Right atrium auricular region (tissue), 2 donors: ENCODE results near the gene NHSL1. TPM values are rescaled to one million over a fixed set of nuclear protein-coding genes. Genes with fewer than 3 reads are reported as not detected.

ENCODE experiments used
- DNase-seq: peaks from one replicate; pipeline ENCODE4 v3.0.0-alpha.2; 2019; ENCODE audit warnings: low spot score
- H3K27ac ChIP-seq, 2 donors: fragments of 200-600 bp; sonication (generic); 1 replicate in 1 of 2; 2 replicates in 1 of 2; pipeline ENCODE4 v1.5.1; 2016 to 2019
- H3K27me3 ChIP-seq, 2 donors: fragments of 200-600 bp; sonication (generic); one replicate each; pipeline versions ENCODE4 v1.5.1 to v1.6.0; 2017 to 2019
- H3K36me3 ChIP-seq: fragments of 200-600 bp; sonication (generic); one replicate; pipeline ENCODE4 v1.5.1; 2016
- H3K4me1 ChIP-seq, 2 donors: fragments of 200-600 bp; sonication (generic); one replicate each; pipeline versions ENCODE4 v1.5.1 to v1.6.0; 2017 to 2019
- H3K4me3 ChIP-seq, 2 donors: fragments of 200-600 bp; sonication (generic); 1 replicate in 1 of 2; 2 replicates in 1 of 2; pipeline ENCODE4 v1.5.1; 2017 to 2019; ENCODE audit warnings: mild to moderate bottlenecking in 1 of 2, moderate library complexity in 1 of 2
- H3K9me3 ChIP-seq, 2 donors: fragments of 200-600 bp; sonication (generic); one replicate each; pipeline ENCODE4 v1.5.1; 2019
- total RNA-seq, 2 donors: library from RNA; depleted of rRNA; stranded (reverse); fragments of >200 nt; gene quantifications; one replicate each; pipeline ENCODE4 v1.1.0, GENCODE V29; 2016
- TF ChIP-seq, protein P1 (sequence below), 2 donors: fragments of 200-600 bp; sonication (generic); IDR thresholded peaks; one replicate each; pipeline ENCODE4 v1.5.1; 2019; ENCODE audit warnings: antibody characterized with exemption in 2 of 2

The NHSL1 gene
- total RNA-seq, 2 donors from 2014 or later, result 34.3 to 41.6 TPM

DNA sequence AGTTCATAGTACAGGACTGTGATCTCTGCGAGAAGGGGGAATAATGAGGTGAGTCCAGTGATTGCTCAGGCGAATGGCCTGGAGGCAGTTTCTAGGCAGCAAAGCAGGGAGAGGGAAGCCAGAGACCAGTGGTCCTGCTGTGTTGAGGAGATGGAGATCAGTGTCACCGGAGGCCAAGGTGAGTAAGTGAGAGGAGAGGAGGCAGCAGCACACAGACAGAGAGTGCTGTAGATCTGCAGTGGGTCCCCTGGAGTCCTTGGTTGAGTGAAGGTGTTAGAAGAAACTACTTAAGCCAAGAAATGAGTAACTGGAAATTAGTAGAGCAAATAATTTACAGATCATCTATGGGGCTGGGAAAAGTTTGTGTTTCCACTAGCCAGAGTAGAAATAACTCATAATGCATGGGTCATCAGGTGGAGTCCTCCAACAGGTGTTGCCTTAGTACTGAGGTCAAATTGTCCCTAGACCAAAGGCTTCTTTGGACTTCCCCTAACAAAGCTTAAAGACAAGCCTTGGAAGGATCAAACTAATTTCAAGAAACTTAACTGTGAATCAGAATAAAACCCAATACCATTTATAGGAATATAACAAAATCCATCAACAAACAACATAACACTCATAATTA is 81.7 kb downstream of the NHSL1 start:
- no peak overlapping the region for H3K4me3 ChIP-seq
- H3K27ac ChIP-seq, result no peak overlapping the region
- peaks cover 12% of the 10 kb centered on the region for H3K36me3 ChIP-seq
- H3K27me3 ChIP-seq, result no peaks in the 10 kb centered on the region
- no peaks in the 10 kb centered on the region for H3K9me3 ChIP-seq
- H3K4me1 ChIP-seq, result no peaks in the 10 kb centered on the region
- no peak for DNase-seq
- TF ChIP-seq, protein P1, sequence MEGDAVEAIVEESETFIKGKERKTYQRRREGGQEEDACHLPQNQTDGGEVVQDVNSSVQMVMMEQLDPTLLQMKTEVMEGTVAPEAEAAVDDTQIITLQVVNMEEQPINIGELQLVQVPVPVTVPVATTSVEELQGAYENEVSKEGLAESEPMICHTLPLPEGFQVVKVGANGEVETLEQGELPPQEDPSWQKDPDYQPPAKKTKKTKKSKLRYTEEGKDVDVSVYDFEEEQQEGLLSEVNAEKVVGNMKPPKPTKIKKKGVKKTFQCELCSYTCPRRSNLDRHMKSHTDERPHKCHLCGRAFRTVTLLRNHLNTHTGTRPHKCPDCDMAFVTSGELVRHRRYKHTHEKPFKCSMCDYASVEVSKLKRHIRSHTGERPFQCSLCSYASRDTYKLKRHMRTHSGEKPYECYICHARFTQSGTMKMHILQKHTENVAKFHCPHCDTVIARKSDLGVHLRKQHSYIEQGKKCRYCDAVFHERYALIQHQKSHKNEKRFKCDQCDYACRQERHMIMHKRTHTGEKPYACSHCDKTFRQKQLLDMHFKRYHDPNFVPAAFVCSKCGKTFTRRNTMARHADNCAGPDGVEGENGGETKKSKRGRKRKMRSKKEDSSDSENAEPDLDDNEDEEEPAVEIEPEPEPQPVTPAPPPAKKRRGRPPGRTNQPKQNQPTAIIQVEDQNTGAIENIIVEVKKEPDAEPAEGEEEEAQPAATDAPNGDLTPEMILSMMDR (IDR thresholded peaks at IDR 0.05), result no peak

DNA sequence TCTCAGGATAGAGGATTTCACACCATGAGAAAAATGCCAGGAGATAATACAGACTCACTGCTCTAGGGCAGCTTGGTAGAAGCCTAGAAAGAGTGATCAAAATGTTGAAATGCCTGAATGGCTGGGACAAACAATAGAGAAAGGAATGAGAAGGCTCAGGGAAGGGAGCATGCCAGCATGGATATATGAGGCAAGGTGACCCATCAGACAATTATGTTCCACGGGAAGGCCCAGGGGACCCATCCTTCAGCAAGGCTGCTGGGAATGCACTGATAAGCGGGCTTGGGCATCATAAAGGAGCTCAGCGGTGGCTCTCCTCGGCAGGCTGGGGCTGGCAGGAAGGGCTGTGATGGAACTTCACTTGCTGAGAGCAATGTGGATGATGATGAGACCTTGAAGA is 83.1 kb downstream of the NHSL1 start:
- Histone ChIP-seq H3K27me3 (no peaks in the 10 kb centered on the region), H3K4me1 (no peaks in the 10 kb centered on the region), H3K36me3 (peaks cover 25% of the 10 kb centered on the region), H3K4me3 (no peak overlapping the region), H3K27ac (no peak overlapping the region), H3K9me3 (no peaks in the 10 kb centered on the region)
- TF ChIP-seq, protein P1 (IDR thresholded peaks at IDR 0.05), result no peak
- no peak for DNase-seq

GRCh38 chr6:138415125-138415524 is 84.2 kb downstream of the NHSL1 start:
- Histone ChIP-seq H3K27ac (no peak overlapping the region), H3K4me3 (no peak overlapping the region), H3K4me1 (no peaks in the 10 kb centered on the region), H3K9me3 (no peaks in the 10 kb centered on the region), H3K27me3 (no peaks in the 10 kb centered on the region), H3K36me3 (peaks cover 32% of the 10 kb centered on the region)
- TF ChIP-seq, protein P1 (IDR thresholded peaks at IDR 0.05), result no peak
- no peak for DNase-seq

DNA sequence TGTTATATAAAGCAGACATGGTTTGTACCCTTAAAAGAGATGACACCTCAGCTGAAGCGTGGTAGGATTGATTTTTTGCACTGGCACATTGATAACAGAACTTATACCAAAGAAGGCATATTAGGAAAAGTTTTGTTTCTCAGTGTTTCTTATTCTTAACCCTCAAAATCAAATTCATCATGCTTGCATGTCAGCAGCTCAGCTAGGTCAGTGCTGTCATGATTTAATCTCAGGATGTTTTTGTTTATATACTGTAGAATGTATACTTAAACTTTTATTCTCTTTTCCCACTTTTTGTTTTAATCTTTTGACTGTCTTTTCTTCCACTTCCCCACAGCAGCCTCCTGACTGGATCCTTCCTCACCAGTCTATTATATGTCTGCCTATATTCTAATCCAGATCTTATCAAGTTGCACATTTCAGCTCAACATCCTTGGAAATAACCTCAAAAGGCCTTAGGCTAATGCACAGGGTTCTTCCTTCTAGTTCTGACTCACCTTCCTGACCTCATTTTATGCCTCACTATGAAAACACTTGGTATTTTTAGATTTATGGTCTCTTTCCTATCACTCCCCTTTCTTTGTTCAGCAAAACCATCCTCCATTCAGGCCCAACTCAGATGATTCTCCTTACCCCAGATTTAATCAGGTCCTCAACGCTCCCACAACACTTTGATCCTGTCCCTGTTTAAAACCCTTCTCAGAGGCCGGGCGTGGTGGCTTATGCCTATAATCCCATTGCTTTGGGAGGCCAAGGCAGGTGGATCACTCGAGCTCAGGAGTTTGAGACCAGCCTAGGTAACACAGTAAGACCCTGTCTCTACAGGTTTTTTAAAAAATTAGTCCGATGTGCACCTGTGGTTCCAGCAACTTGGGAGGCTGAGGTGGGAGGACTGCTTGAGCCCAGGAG is 88.1 kb downstream of the NHSL1 start:
- DNase-seq, result no peak
- Histone ChIP-seq H3K4me3 (no peak overlapping the region), H3K4me1 (no peaks in the 10 kb centered on the region), H3K27ac (no peak overlapping the region), H3K36me3 (peaks cover 55% of the 10 kb centered on the region), H3K9me3 (no peaks in the 10 kb centered on the region), H3K27me3 (no peaks in the 10 kb centered on the region)
- TF ChIP-seq, protein P1 (IDR thresholded peaks at IDR 0.05), result no peak

DNA sequence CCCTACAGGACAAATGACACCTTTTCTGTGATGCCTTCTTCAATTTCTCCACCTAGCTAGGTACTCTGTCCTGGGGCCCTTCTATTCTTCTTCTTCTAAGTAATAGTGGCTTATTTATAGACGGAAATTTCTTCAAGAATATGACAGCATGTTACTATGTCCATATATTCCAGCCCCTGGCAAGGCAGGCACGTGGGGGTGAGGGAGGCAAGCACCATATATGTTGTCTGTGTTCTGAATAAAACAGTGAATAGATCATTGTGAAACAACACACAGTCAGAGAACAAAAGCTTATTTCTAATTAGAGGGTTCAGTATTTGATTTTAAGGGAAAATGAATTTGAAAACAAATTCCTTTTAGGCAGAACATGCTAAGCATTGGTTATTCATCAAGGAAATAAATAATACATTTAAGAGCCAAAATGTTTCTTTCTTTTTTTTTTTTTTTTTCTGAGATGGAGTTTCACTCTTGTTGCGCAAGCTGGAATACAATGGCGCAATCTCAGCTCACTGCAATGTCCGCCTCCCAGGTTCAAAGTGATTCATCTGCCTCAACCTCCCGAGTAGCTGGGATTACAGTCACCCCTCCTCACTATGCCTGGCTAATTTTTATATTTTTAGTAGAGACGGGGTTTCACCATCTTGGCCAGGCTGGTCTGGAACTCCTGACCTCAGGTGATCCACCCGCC is 89.1 kb downstream of the NHSL1 start:
- Histone ChIP-seq H3K4me3 (no peak overlapping the region), H3K27ac (no peak overlapping the region), H3K27me3 (no peaks in the 10 kb centered on the region), H3K4me1 (peaks cover 0 to 4% of the 10 kb centered on the region in 2 donors), H3K36me3 (peaks cover 63% of the 10 kb centered on the region), H3K9me3 (no peaks in the 10 kb centered on the region)
- TF ChIP-seq, protein P1 (IDR thresholded peaks at IDR 0.05), result no peak
- DNase-seq, result no peak
